Gastrocnemius medialis (tissue), 4 donors: ENCODE results near the gene EMX1. TPM values are rescaled to one million over a fixed set of nuclear protein-coding genes. Genes with fewer than 3 reads are reported as not detected.
A peak's percentile ranks its signal among the peaks of the same experiment; 100 is the strongest.
"Not testable (repeated sequence)": the region's sequence is repeated elsewhere in the genome, so short reads cannot be mapped to it uniquely, and the experiment has no call there.

Experiments
- ATAC-seq, 2 donors: fragments of 150-250 bp; one replicate each; pipeline ENCODE4 v1.9.1; 2016
- DNase-seq, 2 donors: peaks; one replicate each; pipeline ENCODE4 v3.0.0-alpha.2; 2019
- H3K27ac ChIP-seq, 4 donors: fragments of 200-600 bp; sonication (generic); 1 replicate in 1 of 4; 2 replicates in 3 of 4; pipeline ENCODE4 v1.5.1; 2016 to 2018; ENCODE audit warnings: mild to moderate bottlenecking in 2 of 4, moderate library complexity in 1 of 4
- H3K27me3 ChIP-seq, 3 donors: fragments of 200-600 bp; sonication (generic) in 2 of 3; 1 replicate in 1 of 3; 2 replicates in 2 of 3; pipeline versions ENCODE4 v1.5.1 to v1.6.0; 2016 to 2019; ENCODE audit warnings: mild to moderate bottlenecking in 1 of 3, moderate library complexity in 1 of 3
- H3K36me3 ChIP-seq, 2 donors: fragments of 200-600 bp; sonication (generic) in 1 of 2; one replicate each; pipeline ENCODE4 v1.5.1; 2017 to 2018
- H3K4me1 ChIP-seq, 2 donors: fragments of 200-600 bp; sonication (generic) in 1 of 2; one replicate each; pipeline ENCODE4 v1.5.1; 2016 to 2017; ENCODE audit warnings: mild to moderate bottlenecking in 2 of 2
- H3K4me3 ChIP-seq, 4 donors: fragments of 200-600 bp; sonication (generic) in 3 of 4; 1 replicate in 1 of 4; 2 replicates in 3 of 4; pipeline ENCODE4 v1.5.1; 2016 to 2019; ENCODE audit warnings: mild to moderate bottlenecking in 2 of 4
- H3K9me3 ChIP-seq, 3 donors: fragments of 200-600 bp; sonication (generic) in 2 of 3; 1 replicate in 1 of 3; 2 replicates in 2 of 3; pipeline ENCODE4 v1.5.1; 2016 to 2019
- CTCF ChIP-seq, 5 experiments: fragments of 450-650 bp in 3 of 5; fragments of 200-600 bp in 2 of 5; sonication (generic) in 2 of 5; IDR thresholded peaks in 4 of 5; conservative IDR thresholded peaks in 1 of 5; 1 replicate in 4 of 5; 2 replicates in 1 of 5; pipeline ENCODE4 v1.5.1; 2016 to 2019; ENCODE audit warnings: antibody characterized with exemption in 5 of 5, mild to moderate bottlenecking in 3 of 5, moderate library complexity in 3 of 5
- POLR2A ChIP-seq, 2 donors: fragments of 450-650 bp; IDR thresholded peaks; one replicate each; pipeline ENCODE4 v1.6.1; 2017; ENCODE audit warnings: antibody characterized with exemption in 2 of 2, mild to moderate bottlenecking in 2 of 2, moderate library complexity in 2 of 2
- in situ Hi-C, 4 donors: fragments of 200-750 bp; cut with MboI; loops; one replicate each; pipeline versions ENCODE4 v1.15.0 to v1.8.0; 2017; ENCODE audit warnings: low sequenced_read_pairs in 4 of 4
- intact Hi-C: fragments of 100-400 bp; cut with DNase I; formaldehyde crosslinking; loops from one replicate; pipeline ENCODE4 v1.15.1; 2023; ENCODE audit warnings: low total_unique reads
- total RNA-seq, 4 donors: library from RNA; depleted of rRNA; stranded (reverse); fragments of >200 nt; gene quantifications; one replicate each; pipeline versions ENCODE4 v1.1.0 to v1.2.3, GENCODE V29; 2016

The EMX1 gene
- total RNA-seq, 4 donors from 2014 or later: not detected

GRCh38 chr2:72897785-72898584, 19.3 kb upstream of the EMX1 start:
- ATAC-seq (no peak), DNase-seq (no peak)
- Histone ChIP-seq H3K4me1 (peaks cover 5 to 6% of the 10 kb centered on the region in 2 donors), H3K4me3 (no peak overlapping the region), H3K9me3 (no peaks in the 10 kb centered on the region), H3K27me3 (peaks cover 5 to 13% (median 6%) of the 10 kb centered on the region in 3 donors), H3K27ac (no peak overlapping the region), H3K36me3 (no peaks in the 10 kb centered on the region)
- TF ChIP-seq CTCF (IDR thresholded peaks at IDR 0.05 in 4 of 5, conservative IDR thresholded peaks at IDR 0.05 in 1 of 5) (no peak), POLR2A (IDR thresholded peaks at IDR 0.05) (no peak)
- in situ Hi-C loops (loop anchor here in 1 of 4 donors (25.0 kb wide), 1 partner anchor 264 kb away; no protein-coding TSS in a partner anchor), intact Hi-C loops (loop anchor here (10.0 kb wide), 1 partner anchor 77 kb away; no protein-coding TSS in a partner anchor)

- intact Hi-C loops: loop anchor here (10.0 kb wide), 1 partner anchor 76 kb away; no protein-coding TSS in a partner anchor
- ATAC-seq: no peak
Observed at GRCh38 chr2:72898585-72898906, 18.8 kb upstream of the EMX1 start.

GRCh38 chr2:72900191-72900825, 17.0 kb upstream of the EMX1 start:
- ATAC-seq (no peak), DNase-seq (no peak)
- intact Hi-C loops: no loop called here
- Histone ChIP-seq H3K27me3 (peaks cover 7 to 21% (median 10%) of the 10 kb centered on the region in 3 donors), H3K27ac (no peak overlapping the region), H3K4me3 (no peak overlapping the region), H3K4me1 (peaks cover 5 to 6% of the 10 kb centered on the region in 2 donors), H3K36me3 (no peaks in the 10 kb centered on the region), H3K9me3 (no peaks in the 10 kb centered on the region)
- no peak for TF ChIP-seq CTCF (IDR thresholded peaks at IDR 0.05 in 4 of 5, conservative IDR thresholded peaks at IDR 0.05 in 1 of 5)
- TF ChIP-seq POLR2A (IDR thresholded peaks at IDR 0.05): no peak
- in situ Hi-C loops: no loop called here

More at GRCh38 chr2:72898585-72898906, 18.8 kb upstream of the EMX1 start:
- Histone ChIP-seq H3K4me1 (peaks cover 5 to 6% of the 10 kb centered on the region in 2 donors), H3K36me3 (no peaks in the 10 kb centered on the region), H3K4me3 (no peak overlapping the region), H3K27ac (no peak overlapping the region), H3K9me3 (no peaks in the 10 kb centered on the region), H3K27me3 (peaks cover 6 to 17% (median 11%) of the 10 kb centered on the region in 3 donors)
- in situ Hi-C loops: loop anchor here in 1 of 4 donors (25.0 kb wide), 1 partner anchor 264 kb away; no protein-coding TSS in a partner anchor
- TF ChIP-seq CTCF (IDR thresholded peaks at IDR 0.05 in 4 of 5, conservative IDR thresholded peaks at IDR 0.05 in 1 of 5): no peak
- TF ChIP-seq POLR2A (IDR thresholded peaks at IDR 0.05): no peak
- DNase-seq: no peak

- Histone ChIP-seq H3K36me3 (no peaks in the 10 kb centered on the region), H3K27ac (no peak overlapping the region), H3K4me1 (no peaks in the 10 kb centered on the region), H3K4me3 (no peak overlapping the region), H3K27me3 (peaks cover 9 to 25% (median 14%) of the 10 kb centered on the region in 3 donors), H3K9me3 (no peaks in the 10 kb centered on the region)
- intact Hi-C loops (no loop called here), in situ Hi-C loops (no loop called here)
- TF ChIP-seq POLR2A (IDR thresholded peaks at IDR 0.05) (no peak), CTCF (IDR thresholded peaks at IDR 0.05 in 4 of 5, conservative IDR thresholded peaks at IDR 0.05 in 1 of 5) (no peak)
- DNase-seq (no peak), ATAC-seq (no peak)
Observed at GRCh38 chr2:72901426-72901825, 15.9 kb upstream of the EMX1 start.

- in situ Hi-C loops, H3K9me3 ChIP-seq, H3K4me3 ChIP-seq, H3K36me3 ChIP-seq, H3K27ac ChIP-seq, ATAC-seq, intact Hi-C loops, H3K4me1 ChIP-seq: not testable (repeated sequence)
- peaks cover 56 to 70% (median 68%) of the 10 kb centered on the region in 3 donors for H3K27me3 ChIP-seq
- DNase-seq: peak in 1 of 2 donors; percentile 2
Observed at GRCh38 chr2:72907369-72907768, 9.9 kb upstream of the EMX1 start.
